ENCODE measurements around the gene PIP4K2C.
"Not testable (repeated sequence)": the region's sequence is repeated elsewhere in the genome, so short reads cannot be mapped to it uniquely, and the experiment has no call there.

PIP4K2C gene

GRCh38 chr12:57584050-57584449 is 6.9 kb upstream of the PIP4K2C start:
- Histone ChIP-seq H4K5ac (ENCODE audit: low read length) (no peak overlapping the region), H3K4ac (ENCODE audit: low read depth, low read length) (no peak overlapping the region), H2BK5ac (ENCODE audit: low read length) (no peak overlapping the region), H3K4me2 (ENCODE audit: low read length) (no peak overlapping the region), H3K4me3 (ENCODE audit: low read length) (no peak overlapping the region), H2BK15ac (replicated peaks; ENCODE audit: low read depth) (no peak overlapping the region), H3K36me3 (ENCODE audit: control insufficient read depth, insufficient read depth, low read length) (no peaks in the 10 kb centered on the region), H3K4me1 (ENCODE audit: control insufficient read depth, low read depth, low read length) (peaks cover 2% of the 10 kb centered on the region), H3K9ac (ENCODE audit: low read length) (no peak overlapping the region), H3K79me2 (ENCODE audit: control insufficient read depth, insufficient read depth, low read length) (no peaks in the 10 kb centered on the region), H2AK5ac (ENCODE audit: low read length) (no peak overlapping the region), H3K27ac (ENCODE audit: low read depth, low read length) (no peak overlapping the region), H3K27me3 (ENCODE audit: insufficient read depth, low read length, poor library complexity) (no peaks in the 10 kb centered on the region), H3K18ac (ENCODE audit: low read length) (no peak overlapping the region), H4K8ac (ENCODE audit: low read depth, low read length) (no peak overlapping the region), H3K79me1 (ENCODE audit: low read length) (no peaks in the 10 kb centered on the region), H3K23ac (ENCODE audit: low read length) (no peak overlapping the region), H2BK120ac (ENCODE audit: low read depth, low read length) (no peak overlapping the region), H3K56ac (ENCODE audit: low read length) (no peak overlapping the region)
- DNase-seq: no peak
- WGBS (ENCODE audit: extremely low coverage, insufficient coverage, low lambda C conversion rate): no CpG with 5 or more reads among the region's 2 CpGs

GRCh38 chr12:57584690-57585089 is 6.3 kb upstream of the PIP4K2C start:
- Histone ChIP-seq H3K27me3 (ENCODE audit: insufficient read depth, low read length, poor library complexity) (no peaks in the 10 kb centered on the region), H3K56ac (ENCODE audit: low read length) (no peak overlapping the region), H3K79me1 (ENCODE audit: low read length) (no peaks in the 10 kb centered on the region), H3K23ac (ENCODE audit: low read length) (no peak overlapping the region), H3K18ac (ENCODE audit: low read length) (no peak overlapping the region), H3K36me3 (ENCODE audit: control insufficient read depth, insufficient read depth, low read length) (no peaks in the 10 kb centered on the region), H3K4me3 (ENCODE audit: low read length) (no peak overlapping the region), H3K4me2 (ENCODE audit: low read length) (no peak overlapping the region), H2BK15ac (replicated peaks; ENCODE audit: low read depth) (no peak overlapping the region), H3K27ac (ENCODE audit: low read depth, low read length) (no peak overlapping the region), H3K9ac (ENCODE audit: low read length) (no peak overlapping the region), H3K79me2 (ENCODE audit: control insufficient read depth, insufficient read depth, low read length) (no peaks in the 10 kb centered on the region), H4K8ac (ENCODE audit: low read depth, low read length) (no peak overlapping the region), H2BK5ac (ENCODE audit: low read length) (no peak overlapping the region), H3K4ac (ENCODE audit: low read depth, low read length) (no peak overlapping the region), H3K4me1 (ENCODE audit: control insufficient read depth, low read depth, low read length) (peaks cover 2% of the 10 kb centered on the region), H4K5ac (ENCODE audit: low read length) (no peak overlapping the region), H2AK5ac (ENCODE audit: low read length) (no peak overlapping the region), H2BK120ac (ENCODE audit: low read depth, low read length) (no peak overlapping the region)
- no peak for DNase-seq

GRCh38 chr12:57585156-57585555 is 5.8 kb upstream of the PIP4K2C start:
- H4K8ac ChIP-seq (ENCODE audit: low read depth, low read length): no peak overlapping the region
- H3K4ac ChIP-seq (ENCODE audit: low read depth, low read length): no peak overlapping the region
- WGBS (ENCODE audit: extremely low coverage, insufficient coverage, low lambda C conversion rate): no CpG with 5 or more reads among the region's 2 CpGs
- no peaks in the 10 kb centered on the region for H3K27me3 ChIP-seq (ENCODE audit: insufficient read depth, low read length, poor library complexity)
- H2BK5ac ChIP-seq (ENCODE audit: low read length): no peak overlapping the region
- no peak overlapping the region for H3K23ac ChIP-seq (ENCODE audit: low read length)
- no peak for DNase-seq
- no peak overlapping the region for H3K4me2 ChIP-seq (ENCODE audit: low read length)
- no peak overlapping the region for H2AK5ac ChIP-seq (ENCODE audit: low read length)
- no peaks in the 10 kb centered on the region for H3K36me3 ChIP-seq (ENCODE audit: control insufficient read depth, insufficient read depth, low read length)
- H3K4me3 ChIP-seq (ENCODE audit: low read length): no peak overlapping the region
- no peak overlapping the region for H3K56ac ChIP-seq (ENCODE audit: low read length)
- H2BK15ac ChIP-seq (replicated peaks; ENCODE audit: low read depth): no peak overlapping the region
- no peak overlapping the region for H3K18ac ChIP-seq (ENCODE audit: low read length)
- H3K9ac ChIP-seq (ENCODE audit: low read length): no peak overlapping the region
- no peaks in the 10 kb centered on the region for H3K79me1 ChIP-seq (ENCODE audit: low read length)
- H3K79me2 ChIP-seq (ENCODE audit: control insufficient read depth, insufficient read depth, low read length): no peaks in the 10 kb centered on the region
- H2BK120ac ChIP-seq (ENCODE audit: low read depth, low read length): no peak overlapping the region
- peaks cover 2% of the 10 kb centered on the region for H3K4me1 ChIP-seq (ENCODE audit: control insufficient read depth, low read depth, low read length)
- no peak overlapping the region for H3K27ac ChIP-seq (ENCODE audit: low read depth, low read length)
- H4K5ac ChIP-seq (ENCODE audit: low read length): no peak overlapping the region

GRCh38 chr12:57586128-57586527 is 4.9 kb upstream of the PIP4K2C start:
- no peak overlapping the region for H3K4me2 ChIP-seq (ENCODE audit: low read length)
- H3K4me1 ChIP-seq (ENCODE audit: control insufficient read depth, low read depth, low read length): peaks cover 5% of the 10 kb centered on the region
- no peak overlapping the region for H3K9ac ChIP-seq (ENCODE audit: low read length)
- DNase-seq: no peak
- H2BK5ac ChIP-seq (ENCODE audit: low read length): no peak overlapping the region
- H2BK15ac ChIP-seq (replicated peaks; ENCODE audit: low read depth): no peak overlapping the region
- no peak overlapping the region for H3K27ac ChIP-seq (ENCODE audit: low read depth, low read length)
- H3K36me3 ChIP-seq (ENCODE audit: control insufficient read depth, insufficient read depth, low read length): no peaks in the 10 kb centered on the region
- no peak overlapping the region for H3K56ac ChIP-seq (ENCODE audit: low read length)
- no CpG with 5 or more reads among the region's 3 CpGs for WGBS (ENCODE audit: extremely low coverage, insufficient coverage, low lambda C conversion rate)
- H3K18ac ChIP-seq (ENCODE audit: low read length): no peak overlapping the region
- no peak overlapping the region for H3K4ac ChIP-seq (ENCODE audit: low read depth, low read length)
- H3K27me3 ChIP-seq (ENCODE audit: insufficient read depth, low read length, poor library complexity): no peaks in the 10 kb centered on the region
- no peaks in the 10 kb centered on the region for H3K79me1 ChIP-seq (ENCODE audit: low read length)
- no peaks in the 10 kb centered on the region for H3K79me2 ChIP-seq (ENCODE audit: control insufficient read depth, insufficient read depth, low read length)
- no peak overlapping the region for H4K5ac ChIP-seq (ENCODE audit: low read length)
- no peak overlapping the region for H4K8ac ChIP-seq (ENCODE audit: low read depth, low read length)
- no peak overlapping the region for H2BK120ac ChIP-seq (ENCODE audit: low read depth, low read length)
- no peak overlapping the region for H3K4me3 ChIP-seq (ENCODE audit: low read length)
- H3K23ac ChIP-seq (ENCODE audit: low read length): no peak overlapping the region
- no peak overlapping the region for H2AK5ac ChIP-seq (ENCODE audit: low read length)

GRCh38 chr12:57586832-57587429 is 4.1 kb upstream of the PIP4K2C start:
- Histone ChIP-seq H3K4me3 (ENCODE audit: low read length) (no peak overlapping the region), H3K23ac (ENCODE audit: low read length) (no peak overlapping the region), H3K4ac (ENCODE audit: low read depth, low read length) (no peak overlapping the region), H2BK15ac (replicated peaks; ENCODE audit: low read depth) (no peak overlapping the region), H3K27me3 (ENCODE audit: insufficient read depth, low read length, poor library complexity) (no peaks in the 10 kb centered on the region), H3K79me2 (ENCODE audit: control insufficient read depth, insufficient read depth, low read length) (peaks cover 5% of the 10 kb centered on the region), H3K36me3 (ENCODE audit: control insufficient read depth, insufficient read depth, low read length) (no peaks in the 10 kb centered on the region), H3K4me2 (ENCODE audit: low read length) (no peak overlapping the region), H3K9ac (ENCODE audit: low read length) (no peak overlapping the region), H3K79me1 (ENCODE audit: low read length) (peaks cover 4% of the 10 kb centered on the region), H3K18ac (ENCODE audit: low read length) (no peak overlapping the region), H2BK120ac (ENCODE audit: low read depth, low read length) (no peak overlapping the region), H3K4me1 (ENCODE audit: control insufficient read depth, low read depth, low read length) (peaks cover 7% of the 10 kb centered on the region), H4K5ac (ENCODE audit: low read length) (no peak overlapping the region), H3K27ac (ENCODE audit: low read depth, low read length) (no peak overlapping the region), H2BK5ac (ENCODE audit: low read length) (no peak overlapping the region), H4K8ac (ENCODE audit: low read depth, low read length) (no peak overlapping the region), H3K56ac (ENCODE audit: low read length) (no peak overlapping the region), H2AK5ac (ENCODE audit: low read length) (no peak overlapping the region)
- WGBS (ENCODE audit: extremely low coverage, insufficient coverage, low lambda C conversion rate): 100% methylated on average over 1 of the region's 3 CpGs
- no peak for DNase-seq

- H3K4ac ChIP-seq (ENCODE audit: low read depth, low read length); H3K36me3 ChIP-seq (ENCODE audit: control insufficient read depth, insufficient read depth, low read length); H3K4me1 ChIP-seq (ENCODE audit: control insufficient read depth, low read depth, low read length); H3K18ac ChIP-seq (ENCODE audit: low read length); H3K23ac ChIP-seq (ENCODE audit: low read length); H3K4me2 ChIP-seq (ENCODE audit: low read length); H2AK5ac ChIP-seq (ENCODE audit: low read length); H3K27ac ChIP-seq (ENCODE audit: low read depth, low read length); H2BK5ac ChIP-seq (ENCODE audit: low read length); H3K4me3 ChIP-seq (ENCODE audit: low read length); H3K56ac ChIP-seq (ENCODE audit: low read length); H2BK120ac ChIP-seq (ENCODE audit: low read depth, low read length); DNase-seq; H2BK15ac ChIP-seq (replicated peaks; ENCODE audit: low read depth); H3K9ac ChIP-seq (ENCODE audit: low read length); H4K5ac ChIP-seq (ENCODE audit: low read length); H4K8ac ChIP-seq (ENCODE audit: low read depth, low read length); H3K27me3 ChIP-seq (ENCODE audit: insufficient read depth, low read length, poor library complexity): not testable (repeated sequence)
- no CpG with 5 or more reads among the region's 15 CpGs for WGBS (ENCODE audit: extremely low coverage, insufficient coverage, low lambda C conversion rate)
- peaks cover 12% of the 10 kb centered on the region for H3K79me2 ChIP-seq (ENCODE audit: control insufficient read depth, insufficient read depth, low read length)
- H3K79me1 ChIP-seq (ENCODE audit: low read length): peaks cover 16% of the 10 kb centered on the region
These were observed 1.9 kb upstream of the PIP4K2C start for GRCh38 chr12:57588951-57589610.

Measured in mesendoderm (in vitro differentiated cells).